Measurements from ENCODE around the gene RASSF5.

DNA sequence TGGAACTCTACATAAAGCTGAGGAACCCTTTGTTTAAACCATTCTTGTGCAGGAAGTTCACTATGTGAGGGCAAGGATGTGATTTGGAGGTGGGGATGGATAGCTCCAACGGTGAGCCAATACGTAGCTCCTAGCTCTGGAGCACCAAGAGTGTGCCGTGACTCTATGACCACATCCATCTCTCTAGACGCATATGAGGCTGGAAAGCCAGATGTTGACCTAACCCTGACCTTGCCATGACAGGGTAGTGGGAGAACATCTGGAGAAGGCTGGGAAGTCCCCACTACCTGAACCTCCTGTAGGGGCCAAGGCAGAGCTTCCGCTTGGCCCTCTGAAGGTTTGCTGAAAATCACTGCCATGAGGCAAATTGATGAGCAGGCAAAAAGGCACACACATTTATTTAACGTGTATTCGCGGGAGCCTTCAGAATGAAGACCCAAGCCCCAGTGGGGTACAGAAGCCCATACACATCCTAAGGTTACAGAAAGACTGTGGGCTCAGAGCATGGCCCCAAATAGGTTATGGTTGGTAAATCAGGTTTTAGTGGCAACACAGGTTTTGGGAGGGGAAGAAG lies 61.5 kb downstream of the RASSF5 start:
- TF ChIP-seq, protein P1, sequence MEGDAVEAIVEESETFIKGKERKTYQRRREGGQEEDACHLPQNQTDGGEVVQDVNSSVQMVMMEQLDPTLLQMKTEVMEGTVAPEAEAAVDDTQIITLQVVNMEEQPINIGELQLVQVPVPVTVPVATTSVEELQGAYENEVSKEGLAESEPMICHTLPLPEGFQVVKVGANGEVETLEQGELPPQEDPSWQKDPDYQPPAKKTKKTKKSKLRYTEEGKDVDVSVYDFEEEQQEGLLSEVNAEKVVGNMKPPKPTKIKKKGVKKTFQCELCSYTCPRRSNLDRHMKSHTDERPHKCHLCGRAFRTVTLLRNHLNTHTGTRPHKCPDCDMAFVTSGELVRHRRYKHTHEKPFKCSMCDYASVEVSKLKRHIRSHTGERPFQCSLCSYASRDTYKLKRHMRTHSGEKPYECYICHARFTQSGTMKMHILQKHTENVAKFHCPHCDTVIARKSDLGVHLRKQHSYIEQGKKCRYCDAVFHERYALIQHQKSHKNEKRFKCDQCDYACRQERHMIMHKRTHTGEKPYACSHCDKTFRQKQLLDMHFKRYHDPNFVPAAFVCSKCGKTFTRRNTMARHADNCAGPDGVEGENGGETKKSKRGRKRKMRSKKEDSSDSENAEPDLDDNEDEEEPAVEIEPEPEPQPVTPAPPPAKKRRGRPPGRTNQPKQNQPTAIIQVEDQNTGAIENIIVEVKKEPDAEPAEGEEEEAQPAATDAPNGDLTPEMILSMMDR (conservative IDR thresholded peaks at IDR 0.05; ENCODE audit: low read depth in 2 of 2) = no peak
- TF ChIP-seq, protein P2, sequence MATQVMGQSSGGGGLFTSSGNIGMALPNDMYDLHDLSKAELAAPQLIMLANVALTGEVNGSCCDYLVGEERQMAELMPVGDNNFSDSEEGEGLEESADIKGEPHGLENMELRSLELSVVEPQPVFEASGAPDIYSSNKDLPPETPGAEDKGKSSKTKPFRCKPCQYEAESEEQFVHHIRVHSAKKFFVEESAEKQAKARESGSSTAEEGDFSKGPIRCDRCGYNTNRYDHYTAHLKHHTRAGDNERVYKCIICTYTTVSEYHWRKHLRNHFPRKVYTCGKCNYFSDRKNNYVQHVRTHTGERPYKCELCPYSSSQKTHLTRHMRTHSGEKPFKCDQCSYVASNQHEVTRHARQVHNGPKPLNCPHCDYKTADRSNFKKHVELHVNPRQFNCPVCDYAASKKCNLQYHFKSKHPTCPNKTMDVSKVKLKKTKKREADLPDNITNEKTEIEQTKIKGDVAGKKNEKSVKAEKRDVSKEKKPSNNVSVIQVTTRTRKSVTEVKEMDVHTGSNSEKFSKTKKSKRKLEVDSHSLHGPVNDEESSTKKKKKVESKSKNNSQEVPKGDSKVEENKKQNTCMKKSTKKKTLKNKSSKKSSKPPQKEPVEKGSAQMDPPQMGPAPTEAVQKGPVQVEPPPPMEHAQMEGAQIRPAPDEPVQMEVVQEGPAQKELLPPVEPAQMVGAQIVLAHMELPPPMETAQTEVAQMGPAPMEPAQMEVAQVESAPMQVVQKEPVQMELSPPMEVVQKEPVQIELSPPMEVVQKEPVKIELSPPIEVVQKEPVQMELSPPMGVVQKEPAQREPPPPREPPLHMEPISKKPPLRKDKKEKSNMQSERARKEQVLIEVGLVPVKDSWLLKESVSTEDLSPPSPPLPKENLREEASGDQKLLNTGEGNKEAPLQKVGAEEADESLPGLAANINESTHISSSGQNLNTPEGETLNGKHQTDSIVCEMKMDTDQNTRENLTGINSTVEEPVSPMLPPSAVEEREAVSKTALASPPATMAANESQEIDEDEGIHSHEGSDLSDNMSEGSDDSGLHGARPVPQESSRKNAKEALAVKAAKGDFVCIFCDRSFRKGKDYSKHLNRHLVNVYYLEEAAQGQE (IDR thresholded peaks at IDR 0.05; ENCODE audit: unreplicated experiment) = no peak
- TF ChIP-seq EZH2 (IDR thresholded peaks at IDR 0.05; ENCODE audit: low read depth, unreplicated experiment) (no peak), EZH2phosphoT487 (IDR thresholded peaks at IDR 0.05; ENCODE audit: unreplicated experiment) (no peak), STAT1 (IDR thresholded peaks at IDR 0.05; ENCODE audit: unreplicated experiment) (no peak)
